ENCODE data around the gene ITPR3. TPM values are rescaled to one million over a fixed set of nuclear protein-coding genes. Genes with fewer than 3 reads are reported as not detected.
A peak's percentile ranks its signal among the peaks of the same experiment; 100 is the strongest.
"Not testable (repeated sequence)": the region's sequence is repeated elsewhere in the genome, so short reads cannot be mapped to it uniquely, and the experiment has no call there.

The ITPR3 gene
- total and polyA plus RNA-seq, 2 donors from 2014 or later: 4.2 to 86.3 TPM

GRCh38 chr6:33593414-33593727, 27.8 kb upstream of the ITPR3 start:
- Histone ChIP-seq H3K9ac (ENCODE audit: low read length in 3 of 3) (peak overlapping the region in 1 of 3 donors; percentile 62), H3K27ac (ENCODE audit: low read depth in 2 of 2, low read length in 2 of 2) (peak overlapping the region; percentile 23 to 82)

GRCh38 chr6:33595001-33595846, 25.9 kb upstream of the ITPR3 start:
- H3K4me1 ChIP-seq (ENCODE audit: control insufficient read depth in 2 of 3, insufficient read depth in 2 of 3, low read depth in 1 of 3, low read length in 3 of 3): peaks cover 3 to 25% (median 21%) of the 10 kb centered on the region in 3 donors
- H3K4me3 ChIP-seq (ENCODE audit: low read length in 3 of 3): no peak overlapping the region
- no peak overlapping the region for H3K9ac ChIP-seq (ENCODE audit: low read length in 3 of 3)
- no peaks in the 10 kb centered on the region for H3K36me3 ChIP-seq (ENCODE audit: control insufficient read depth in 2 of 3, insufficient read depth in 3 of 3, low read length in 3 of 3)
- TF ChIP-seq, protein P1, sequence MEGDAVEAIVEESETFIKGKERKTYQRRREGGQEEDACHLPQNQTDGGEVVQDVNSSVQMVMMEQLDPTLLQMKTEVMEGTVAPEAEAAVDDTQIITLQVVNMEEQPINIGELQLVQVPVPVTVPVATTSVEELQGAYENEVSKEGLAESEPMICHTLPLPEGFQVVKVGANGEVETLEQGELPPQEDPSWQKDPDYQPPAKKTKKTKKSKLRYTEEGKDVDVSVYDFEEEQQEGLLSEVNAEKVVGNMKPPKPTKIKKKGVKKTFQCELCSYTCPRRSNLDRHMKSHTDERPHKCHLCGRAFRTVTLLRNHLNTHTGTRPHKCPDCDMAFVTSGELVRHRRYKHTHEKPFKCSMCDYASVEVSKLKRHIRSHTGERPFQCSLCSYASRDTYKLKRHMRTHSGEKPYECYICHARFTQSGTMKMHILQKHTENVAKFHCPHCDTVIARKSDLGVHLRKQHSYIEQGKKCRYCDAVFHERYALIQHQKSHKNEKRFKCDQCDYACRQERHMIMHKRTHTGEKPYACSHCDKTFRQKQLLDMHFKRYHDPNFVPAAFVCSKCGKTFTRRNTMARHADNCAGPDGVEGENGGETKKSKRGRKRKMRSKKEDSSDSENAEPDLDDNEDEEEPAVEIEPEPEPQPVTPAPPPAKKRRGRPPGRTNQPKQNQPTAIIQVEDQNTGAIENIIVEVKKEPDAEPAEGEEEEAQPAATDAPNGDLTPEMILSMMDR (IDR thresholded peaks at IDR 0.05; ENCODE audit: borderline replicate concordance, extremely low read depth, insufficient read depth): no peak
- no peaks in the 10 kb centered on the region for H3K9me3 ChIP-seq (ENCODE audit: control insufficient read depth in 2 of 3, insufficient read depth in 1 of 3, low read length in 3 of 3)
- FAIRE-seq (no peak), DNase-seq (no peak)
- H3K27me3 ChIP-seq (ENCODE audit: control insufficient read depth, insufficient read depth, low read length): no peaks in the 10 kb centered on the region
- H3K27ac ChIP-seq (ENCODE audit: low read depth in 2 of 2, low read length in 2 of 2): no peak overlapping the region
- intact Hi-C loops (cut with DNase I): no loop called here

More at GRCh38 chr6:33593414-33593727, 27.8 kb upstream of the ITPR3 start:
- H3K27me3 ChIP-seq (ENCODE audit: control insufficient read depth, insufficient read depth, low read length): no peaks in the 10 kb centered on the region
- DNase-seq (no peak), FAIRE-seq (no peak)
- TF ChIP-seq, protein P1 (IDR thresholded peaks at IDR 0.05; ENCODE audit: borderline replicate concordance, extremely low read depth, insufficient read depth): no peak
- intact Hi-C loops (cut with DNase I): no loop called here
- H3K36me3 ChIP-seq (ENCODE audit: control insufficient read depth in 2 of 3, insufficient read depth in 3 of 3, low read length in 3 of 3): no peaks in the 10 kb centered on the region
- H3K4me1 ChIP-seq (ENCODE audit: control insufficient read depth in 2 of 3, insufficient read depth in 2 of 3, low read depth in 1 of 3, low read length in 3 of 3): peaks cover 3 to 33% (median 26%) of the 10 kb centered on the region in 3 donors
- H3K9me3 ChIP-seq (ENCODE audit: control insufficient read depth in 2 of 3, insufficient read depth in 1 of 3, low read length in 3 of 3): no peaks in the 10 kb centered on the region
- H3K4me3 ChIP-seq (ENCODE audit: low read length in 3 of 3): peak overlapping the region in 2 of 3 donors; percentile 9 to 42

- H3K4me1 ChIP-seq (ENCODE audit: control insufficient read depth in 2 of 3, insufficient read depth in 2 of 3, low read depth in 1 of 3, low read length in 3 of 3): peaks cover 3 to 13% (median 6%) of the 10 kb centered on the region in 3 donors
- H3K27ac ChIP-seq (ENCODE audit: low read depth in 2 of 2, low read length in 2 of 2); H3K4me3 ChIP-seq (ENCODE audit: low read length in 3 of 3); H3K9me3 ChIP-seq (ENCODE audit: control insufficient read depth in 2 of 3, insufficient read depth in 1 of 3, low read length in 3 of 3); DNase-seq; H3K36me3 ChIP-seq (ENCODE audit: control insufficient read depth in 2 of 3, insufficient read depth in 3 of 3, low read length in 3 of 3); H3K27me3 ChIP-seq (ENCODE audit: control insufficient read depth, insufficient read depth, low read length); H3K9ac ChIP-seq (ENCODE audit: low read length in 3 of 3); FAIRE-seq; intact Hi-C loops (cut with DNase I): not testable (repeated sequence)
These were observed 24.2 kb upstream of the ITPR3 start for GRCh38 chr6:33596894-33597293.

DNA sequence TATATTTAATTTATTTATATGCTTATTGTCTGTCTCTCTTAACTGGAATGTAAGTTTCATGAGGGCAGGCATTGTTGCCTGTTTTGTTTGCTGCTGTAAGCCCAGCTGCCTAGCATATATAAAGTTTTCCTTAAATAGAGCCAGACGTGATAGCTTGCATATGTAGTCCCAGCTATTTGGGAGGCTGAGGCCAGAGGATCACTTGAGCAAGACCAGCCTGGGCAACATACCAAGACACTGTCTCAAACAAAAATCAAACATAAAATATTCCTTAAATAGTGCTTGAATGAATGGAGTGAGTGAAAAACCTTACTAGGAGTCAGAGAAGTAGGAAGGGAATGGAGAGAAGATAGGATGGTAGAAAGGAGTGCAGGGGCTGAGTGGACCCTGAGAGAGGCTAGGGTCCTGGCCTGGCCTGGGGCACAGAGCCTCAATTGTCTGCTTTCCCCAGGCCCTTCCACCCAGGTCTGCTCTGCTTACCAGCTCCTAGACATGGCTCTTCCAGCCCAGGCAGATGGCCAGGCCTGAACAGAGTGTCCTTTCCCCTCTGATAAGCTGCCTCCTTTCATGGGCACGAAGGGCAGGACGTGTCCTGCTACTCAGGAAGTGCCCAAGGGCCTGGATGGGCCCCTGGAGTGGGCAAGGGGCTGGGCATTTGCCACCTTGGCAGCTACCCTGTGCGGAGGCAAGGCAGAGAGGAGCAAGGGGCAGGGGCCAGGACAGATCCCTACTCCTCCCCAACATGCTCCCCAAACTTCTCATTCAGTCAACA, 23.4 kb upstream of the ITPR3 start:
- H3K27me3 ChIP-seq (ENCODE audit: control insufficient read depth, insufficient read depth, low read length): no peaks in the 10 kb centered on the region
- H3K36me3 ChIP-seq (ENCODE audit: control insufficient read depth in 2 of 3, insufficient read depth in 3 of 3, low read length in 3 of 3): no peaks in the 10 kb centered on the region
- H3K4me3 ChIP-seq (ENCODE audit: low read length in 3 of 3): no peak overlapping the region
- DNase-seq (no peak), FAIRE-seq (no peak)
- no peak overlapping the region for H3K27ac ChIP-seq (ENCODE audit: low read depth in 2 of 2, low read length in 2 of 2)
- intact Hi-C loops (cut with DNase I): no loop called here
- H3K9me3 ChIP-seq (ENCODE audit: control insufficient read depth in 2 of 3, insufficient read depth in 1 of 3, low read length in 3 of 3): no peaks in the 10 kb centered on the region
- TF ChIP-seq, protein P1 (IDR thresholded peaks at IDR 0.05; ENCODE audit: borderline replicate concordance, extremely low read depth, insufficient read depth): no peak
- no peak overlapping the region for H3K9ac ChIP-seq (ENCODE audit: low read length in 3 of 3)
- peaks cover 3 to 8% (median 6%) of the 10 kb centered on the region in 3 donors for H3K4me1 ChIP-seq (ENCODE audit: control insufficient read depth in 2 of 3, insufficient read depth in 2 of 3, low read depth in 1 of 3, low read length in 3 of 3)

Measured in kidney (tissue), 14 donors.